Measurements from ENCODE around the gene SLC35F4.

DNA sequence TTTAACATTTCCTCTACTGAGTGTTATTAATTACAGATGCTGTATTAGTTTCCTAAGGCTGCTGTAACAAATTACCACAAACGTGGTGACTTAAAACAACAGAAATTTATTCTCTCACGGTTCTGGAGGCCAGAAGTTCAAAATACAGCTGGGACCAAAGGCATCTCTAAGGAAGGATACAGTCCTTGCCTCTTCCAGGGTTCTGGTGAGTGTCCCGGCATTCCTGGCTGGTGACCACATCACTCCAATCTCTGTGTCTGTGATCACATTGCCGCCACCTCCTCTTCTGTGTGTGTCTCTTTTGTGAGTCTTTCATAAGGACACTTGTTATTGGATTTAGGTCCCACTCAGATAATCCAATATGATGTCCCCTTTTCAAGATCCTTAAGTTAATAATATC, 287.1 kb downstream of the SLC35F4 start:
- TF ChIP-seq, protein P1, sequence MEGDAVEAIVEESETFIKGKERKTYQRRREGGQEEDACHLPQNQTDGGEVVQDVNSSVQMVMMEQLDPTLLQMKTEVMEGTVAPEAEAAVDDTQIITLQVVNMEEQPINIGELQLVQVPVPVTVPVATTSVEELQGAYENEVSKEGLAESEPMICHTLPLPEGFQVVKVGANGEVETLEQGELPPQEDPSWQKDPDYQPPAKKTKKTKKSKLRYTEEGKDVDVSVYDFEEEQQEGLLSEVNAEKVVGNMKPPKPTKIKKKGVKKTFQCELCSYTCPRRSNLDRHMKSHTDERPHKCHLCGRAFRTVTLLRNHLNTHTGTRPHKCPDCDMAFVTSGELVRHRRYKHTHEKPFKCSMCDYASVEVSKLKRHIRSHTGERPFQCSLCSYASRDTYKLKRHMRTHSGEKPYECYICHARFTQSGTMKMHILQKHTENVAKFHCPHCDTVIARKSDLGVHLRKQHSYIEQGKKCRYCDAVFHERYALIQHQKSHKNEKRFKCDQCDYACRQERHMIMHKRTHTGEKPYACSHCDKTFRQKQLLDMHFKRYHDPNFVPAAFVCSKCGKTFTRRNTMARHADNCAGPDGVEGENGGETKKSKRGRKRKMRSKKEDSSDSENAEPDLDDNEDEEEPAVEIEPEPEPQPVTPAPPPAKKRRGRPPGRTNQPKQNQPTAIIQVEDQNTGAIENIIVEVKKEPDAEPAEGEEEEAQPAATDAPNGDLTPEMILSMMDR (IDR thresholded peaks at IDR 0.05; ENCODE audit: low read depth, low read length), result no peak
- no peak for TF ChIP-seq POLR2A (IDR thresholded peaks at IDR 0.05; ENCODE audit: extremely low read depth, insufficient read length)
- TF ChIP-seq, protein P2, sequence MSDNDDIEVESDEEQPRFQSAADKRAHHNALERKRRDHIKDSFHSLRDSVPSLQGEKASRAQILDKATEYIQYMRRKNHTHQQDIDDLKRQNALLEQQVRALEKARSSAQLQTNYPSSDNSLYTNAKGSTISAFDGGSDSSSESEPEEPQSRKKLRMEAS (IDR thresholded peaks at IDR 0.05; ENCODE audit: low read depth, low read length), result no peak

Data from NB4 (cell line).